Measurements from ENCODE around the gene SIK3. TPM values are rescaled to one million over a fixed set of nuclear protein-coding genes. Genes with fewer than 3 reads are reported as not detected.

Gene SIK3
- total RNA-seq, 1 experiment from 2014 or later: 34.4 TPM

DNA sequence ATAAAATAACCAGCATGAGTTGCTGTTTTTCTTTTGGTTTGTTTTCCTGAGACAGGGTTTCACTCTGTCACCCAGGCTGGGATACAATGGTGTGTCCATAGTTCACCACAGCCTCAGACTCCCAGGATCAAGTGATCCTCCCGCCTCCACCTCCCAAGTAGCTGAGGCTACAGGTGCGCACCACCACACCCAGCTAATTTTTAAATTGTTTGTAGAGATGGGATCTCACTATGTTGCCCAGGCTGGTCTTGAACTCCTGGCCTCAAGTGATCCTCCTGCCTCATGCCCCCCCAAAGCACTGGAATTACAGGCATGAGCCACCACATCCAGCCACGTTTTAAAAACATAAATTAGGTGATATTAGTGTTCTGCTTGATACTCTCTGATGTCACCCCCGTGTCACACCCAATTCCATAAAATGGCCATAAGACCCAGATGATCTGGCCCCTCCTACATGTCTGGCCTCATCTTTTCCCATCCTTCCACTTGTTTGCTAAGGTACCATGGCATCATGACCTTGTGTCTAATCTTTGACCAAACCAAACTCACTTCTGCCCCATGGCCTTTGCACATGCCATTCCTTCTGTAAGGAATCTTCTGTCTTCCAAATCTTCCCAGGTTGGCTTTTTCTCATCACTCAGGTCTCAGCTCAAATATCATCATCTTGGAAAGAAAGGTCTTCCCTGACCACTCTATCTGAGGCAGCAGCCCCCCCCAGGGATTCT is 6.3 kb downstream of the SIK3 start:
- Mint-ChIP-seq H3K9me3 (peaks cover 8% of the 10 kb centered on the region), H3K27me3 (ENCODE audit: low read depth) (no peaks in the 10 kb centered on the region), H3K4me1 (peaks cover 29% of the 10 kb centered on the region), H3K36me3 (peaks cover 9% of the 10 kb centered on the region), H3K27ac (no peak overlapping the region), H3K4me3 (no peak overlapping the region)
- TF ChIP-seq ZNF121 (CRISPR knock-in tag; IDR thresholded peaks at IDR 0.05): 0 out of 2 replicates have a peak, but pooled peaks have one; percentile 17
- TF ChIP-seq, protein P1, sequence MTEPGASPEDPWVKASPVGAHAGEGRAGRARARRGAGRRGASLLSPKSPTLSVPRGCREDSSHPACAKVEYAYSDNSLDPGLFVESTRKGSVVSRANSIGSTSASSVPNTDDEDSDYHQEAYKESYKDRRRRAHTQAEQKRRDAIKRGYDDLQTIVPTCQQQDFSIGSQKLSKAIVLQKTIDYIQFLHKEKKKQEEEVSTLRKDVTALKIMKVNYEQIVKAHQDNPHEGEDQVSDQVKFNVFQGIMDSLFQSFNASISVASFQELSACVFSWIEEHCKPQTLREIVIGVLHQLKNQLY (CRISPR knock-in tag; IDR thresholded peaks at IDR 0.05): no peak
- CTCF ChIA-PET: interaction anchor here (0.7 kb wide), 1 partner anchor 48 kb away, joined by 3 read pairs; no protein-coding TSS in a partner anchor
- POLR2A ChIA-PET: no interaction called here
- no peak for ATAC-seq
- DNase-seq (ENCODE audit: low spot score): no peak

DNA sequence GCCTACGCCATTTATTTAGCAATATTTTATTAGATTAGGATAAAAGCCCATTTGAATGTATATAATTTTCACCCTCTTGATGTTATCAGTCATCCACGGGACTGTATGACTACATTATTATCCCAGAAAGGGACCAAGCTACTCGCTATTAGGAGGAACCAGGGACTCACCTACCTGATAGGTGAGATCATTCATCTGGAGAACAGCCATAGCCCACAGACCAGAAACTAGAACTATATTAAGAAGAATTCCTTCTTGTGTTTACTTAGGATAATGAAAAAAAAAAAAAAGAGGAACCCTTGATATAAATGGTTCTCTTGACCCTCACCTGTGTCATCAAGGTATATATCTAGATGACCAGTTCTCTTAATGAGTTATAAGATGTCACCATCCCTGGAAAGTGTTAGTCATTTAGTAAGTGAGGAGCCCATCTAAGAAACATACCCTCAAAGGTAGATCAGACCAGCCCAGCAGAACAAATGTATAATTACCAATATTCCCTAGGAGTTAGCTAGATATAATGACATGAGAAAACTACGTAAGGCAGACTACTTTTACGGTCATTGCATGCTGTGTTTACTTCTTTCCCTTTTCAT is 8.0 kb downstream of the SIK3 start:
- ChIA-PET POLR2A (no interaction called here), CTCF (no interaction called here)
- H3K27me3 Mint-ChIP-seq (ENCODE audit: low read depth): no peaks in the 10 kb centered on the region
- H3K27ac Mint-ChIP-seq: no peak overlapping the region
- peaks cover 8% of the 10 kb centered on the region for H3K9me3 Mint-ChIP-seq
- ATAC-seq: no peak
- peaks cover 9% of the 10 kb centered on the region for H3K36me3 Mint-ChIP-seq
- TF ChIP-seq ESRRA (CRISPR knock-in tag; IDR thresholded peaks at IDR 0.05; ENCODE audit: borderline replicate concordance): no peak
- TF ChIP-seq, protein P2, sequence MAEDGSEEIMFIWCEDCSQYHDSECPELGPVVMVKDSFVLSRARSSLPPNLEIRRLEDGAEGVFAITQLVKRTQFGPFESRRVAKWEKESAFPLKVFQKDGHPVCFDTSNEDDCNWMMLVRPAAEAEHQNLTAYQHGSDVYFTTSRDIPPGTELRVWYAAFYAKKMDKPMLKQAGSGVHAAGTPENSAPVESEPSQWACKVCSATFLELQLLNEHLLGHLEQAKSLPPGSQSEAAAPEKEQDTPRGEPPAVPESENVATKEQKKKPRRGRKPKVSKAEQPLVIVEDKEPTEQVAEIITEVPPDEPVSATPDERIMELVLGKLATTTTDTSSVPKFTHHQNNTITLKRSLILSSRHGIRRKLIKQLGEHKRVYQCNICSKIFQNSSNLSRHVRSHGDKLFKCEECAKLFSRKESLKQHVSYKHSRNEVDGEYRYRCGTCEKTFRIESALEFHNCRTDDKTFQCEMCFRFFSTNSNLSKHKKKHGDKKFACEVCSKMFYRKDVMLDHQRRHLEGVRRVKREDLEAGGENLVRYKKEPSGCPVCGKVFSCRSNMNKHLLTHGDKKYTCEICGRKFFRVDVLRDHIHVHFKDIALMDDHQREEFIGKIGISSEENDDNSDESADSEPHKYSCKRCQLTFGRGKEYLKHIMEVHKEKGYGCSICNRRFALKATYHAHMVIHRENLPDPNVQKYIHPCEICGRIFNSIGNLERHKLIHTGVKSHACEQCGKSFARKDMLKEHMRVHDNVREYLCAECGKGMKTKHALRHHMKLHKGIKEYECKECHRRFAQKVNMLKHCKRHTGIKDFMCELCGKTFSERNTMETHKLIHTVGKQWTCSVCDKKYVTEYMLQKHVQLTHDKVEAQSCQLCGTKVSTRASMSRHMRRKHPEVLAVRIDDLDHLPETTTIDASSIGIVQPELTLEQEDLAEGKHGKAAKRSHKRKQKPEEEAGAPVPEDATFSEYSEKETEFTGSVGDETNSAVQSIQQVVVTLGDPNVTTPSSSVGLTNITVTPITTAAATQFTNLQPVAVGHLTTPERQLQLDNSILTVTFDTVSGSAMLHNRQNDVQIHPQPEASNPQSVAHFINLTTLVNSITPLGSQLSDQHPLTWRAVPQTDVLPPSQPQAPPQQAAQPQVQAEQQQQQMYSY (CRISPR knock-in tag; IDR thresholded peaks at IDR 0.05): no peak
- no peak for TF ChIP-seq NFATC4 (CRISPR knock-in tag; IDR thresholded peaks at IDR 0.05)
- TF ChIP-seq OVOL2 (CRISPR knock-in tag; IDR thresholded peaks at IDR 0.05; ENCODE audit: borderline replicate concordance): no peak
- no peak for TF ChIP-seq FOXK1 (CRISPR knock-in tag; IDR thresholded peaks at IDR 0.05)
- TF ChIP-seq SOX15 (CRISPR knock-in tag; IDR thresholded peaks at IDR 0.05): no peak
- no peak for TF ChIP-seq ZNF121 (CRISPR knock-in tag; IDR thresholded peaks at IDR 0.05)
- no peak for TF ChIP-seq CBFB (CRISPR knock-in tag; IDR thresholded peaks at IDR 0.05; ENCODE audit: low read depth)
- TF ChIP-seq, protein P3, sequence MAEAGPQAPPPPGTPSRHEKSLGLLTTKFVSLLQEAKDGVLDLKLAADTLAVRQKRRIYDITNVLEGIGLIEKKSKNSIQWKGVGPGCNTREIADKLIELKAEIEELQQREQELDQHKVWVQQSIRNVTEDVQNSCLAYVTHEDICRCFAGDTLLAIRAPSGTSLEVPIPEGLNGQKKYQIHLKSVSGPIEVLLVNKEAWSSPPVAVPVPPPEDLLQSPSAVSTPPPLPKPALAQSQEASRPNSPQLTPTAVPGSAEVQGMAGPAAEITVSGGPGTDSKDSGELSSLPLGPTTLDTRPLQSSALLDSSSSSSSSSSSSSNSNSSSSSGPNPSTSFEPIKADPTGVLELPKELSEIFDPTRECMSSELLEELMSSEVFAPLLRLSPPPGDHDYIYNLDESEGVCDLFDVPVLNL (CRISPR knock-in tag; IDR thresholded peaks at IDR 0.05; ENCODE audit: borderline replicate concordance, low read depth): no peak
- no peak for TF ChIP-seq NR2C2 (CRISPR knock-in tag; IDR thresholded peaks at IDR 0.05)
- no peak for TF ChIP-seq GABPB1 (CRISPR knock-in tag; IDR thresholded peaks at IDR 0.05)
- H3K4me3 Mint-ChIP-seq: no peak overlapping the region
- H3K4me1 Mint-ChIP-seq: peaks cover 13% of the 10 kb centered on the region
- no peak for DNase-seq (ENCODE audit: low spot score)

DNA sequence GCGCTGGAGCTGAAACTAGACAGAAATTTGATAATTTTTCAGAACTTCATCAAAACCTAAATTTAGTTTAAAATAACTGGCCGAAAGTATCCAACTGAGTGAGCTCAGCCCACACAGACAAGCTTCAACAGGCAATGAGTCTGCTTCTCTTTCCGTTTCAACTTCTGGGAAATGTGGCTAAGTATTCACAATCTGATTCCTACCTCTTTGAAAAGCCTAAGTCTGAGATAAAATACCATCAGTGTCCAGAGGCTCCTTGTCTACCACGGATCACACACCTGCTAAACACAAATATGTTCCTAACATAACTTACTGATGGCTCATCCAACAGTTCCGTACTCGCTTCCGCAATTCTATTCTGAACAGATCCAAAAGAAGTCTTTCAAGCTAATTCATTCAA is 8.5 kb downstream of the SIK3 start:
- Mint-ChIP-seq H3K27ac (no peak overlapping the region), H3K4me1 (peaks cover 11% of the 10 kb centered on the region), H3K4me3 (no peak overlapping the region), H3K27me3 (ENCODE audit: low read depth) (no peaks in the 10 kb centered on the region), H3K9me3 (peaks cover 8% of the 10 kb centered on the region), H3K36me3 (peaks cover 9% of the 10 kb centered on the region)
- DNase-seq (ENCODE audit: low spot score) (no peak), ATAC-seq (no peak)
- ChIA-PET CTCF (no interaction called here), POLR2A (no interaction called here)
- TF ChIP-seq SMAD3 (CRISPR knock-in tag; IDR thresholded peaks at IDR 0.05; ENCODE audit: borderline replicate concordance) (no peak), FOXP1 (CRISPR knock-in tag; IDR thresholded peaks at IDR 0.05; ENCODE audit: borderline replicate concordance) (no peak), JUN (CRISPR knock-in tag; IDR thresholded peaks at IDR 0.05) (no peak), ZNF317 (CRISPR knock-in tag; IDR thresholded peaks at IDR 0.05; ENCODE audit: borderline replicate concordance, low read depth) (no peak), ZNF219 (CRISPR knock-in tag; IDR thresholded peaks at IDR 0.05; ENCODE audit: borderline replicate concordance) (no peak), ZNF121 (CRISPR knock-in tag; IDR thresholded peaks at IDR 0.05) (no peak), ETV6 (CRISPR knock-in tag; IDR thresholded peaks at IDR 0.05) (no peak)
- TF ChIP-seq, protein P4, sequence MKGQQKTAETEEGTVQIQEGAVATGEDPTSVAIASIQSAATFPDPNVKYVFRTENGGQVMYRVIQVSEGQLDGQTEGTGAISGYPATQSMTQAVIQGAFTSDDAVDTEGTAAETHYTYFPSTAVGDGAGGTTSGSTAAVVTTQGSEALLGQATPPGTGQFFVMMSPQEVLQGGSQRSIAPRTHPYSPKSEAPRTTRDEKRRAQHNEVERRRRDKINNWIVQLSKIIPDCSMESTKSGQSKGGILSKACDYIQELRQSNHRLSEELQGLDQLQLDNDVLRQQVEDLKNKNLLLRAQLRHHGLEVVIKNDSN (CRISPR knock-in tag; IDR thresholded peaks at IDR 0.05): no peak
- TF ChIP-seq, protein P5, sequence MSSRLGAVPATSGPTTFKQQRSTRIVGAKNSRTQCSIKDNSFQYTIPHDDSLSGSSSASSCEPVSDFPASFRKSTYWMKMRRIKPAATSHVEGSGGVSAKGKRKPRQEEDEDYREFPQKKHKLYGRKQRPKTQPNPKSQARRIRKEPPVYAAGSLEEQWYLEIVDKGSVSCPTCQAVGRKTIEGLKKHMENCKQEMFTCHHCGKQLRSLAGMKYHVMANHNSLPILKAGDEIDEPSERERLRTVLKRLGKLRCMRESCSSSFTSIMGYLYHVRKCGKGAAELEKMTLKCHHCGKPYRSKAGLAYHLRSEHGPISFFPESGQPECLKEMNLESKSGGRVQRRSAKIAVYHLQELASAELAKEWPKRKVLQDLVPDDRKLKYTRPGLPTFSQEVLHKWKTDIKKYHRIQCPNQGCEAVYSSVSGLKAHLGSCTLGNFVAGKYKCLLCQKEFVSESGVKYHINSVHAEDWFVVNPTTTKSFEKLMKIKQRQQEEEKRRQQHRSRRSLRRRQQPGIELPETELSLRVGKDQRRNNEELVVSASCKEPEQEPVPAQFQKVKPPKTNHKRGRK (CRISPR knock-in tag; IDR thresholded peaks at IDR 0.05; ENCODE audit: borderline replicate concordance): no peak

Data from WTC11 (cell line).